Measurements from ENCODE around the gene DEPDC5.

The DEPDC5 gene

DNA sequence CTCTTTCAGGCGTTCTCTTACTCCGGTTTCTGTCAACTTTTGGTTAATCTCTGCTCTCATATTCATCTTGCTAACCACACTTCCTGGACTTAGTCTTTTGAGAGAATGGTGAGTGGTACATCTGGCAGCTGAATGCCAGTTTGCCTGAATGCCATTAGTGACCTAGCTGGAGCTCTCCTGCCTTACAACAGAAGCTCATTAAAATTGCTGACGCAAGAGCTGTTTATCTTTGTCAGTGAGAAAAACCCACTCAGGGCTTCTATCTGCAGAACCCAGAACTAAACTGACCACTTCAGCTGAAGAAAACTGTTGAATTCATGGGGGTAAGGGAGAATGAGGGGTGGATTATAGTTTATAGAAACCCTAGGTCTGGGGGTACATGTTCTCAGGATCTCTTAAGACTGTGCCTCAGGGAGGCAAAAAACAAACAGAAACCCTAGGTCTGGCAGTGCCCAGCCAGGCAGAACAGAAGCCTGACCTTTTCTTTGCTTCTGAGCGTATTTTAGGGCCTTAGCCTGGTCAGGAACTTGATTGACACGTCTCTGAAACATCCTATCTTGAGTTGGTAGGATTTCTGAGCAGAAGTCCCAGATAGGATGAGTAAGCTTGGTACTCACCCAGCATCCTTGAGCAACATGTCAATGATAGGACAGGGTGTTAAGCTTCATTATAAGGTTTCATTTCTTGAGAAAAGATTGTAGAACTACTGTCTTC lies 137.7 kb downstream of the DEPDC5 start:
- Histone ChIP-seq H3K4me3 (ENCODE audit: low read length) (no peak overlapping the region), H3K27me3 (ENCODE audit: control insufficient read depth, insufficient read depth, low read length) (no peaks in the 10 kb centered on the region), H3K36me3 (ENCODE audit: control insufficient read depth, insufficient read depth, low read length) (no peaks in the 10 kb centered on the region), H3K27ac (ENCODE audit: low read length) (no peak overlapping the region), H3K4me1 (ENCODE audit: control insufficient read depth, insufficient read depth, low read length) (no peaks in the 10 kb centered on the region), H3K9me3 (ENCODE audit: control insufficient read depth, insufficient read depth, low read length) (no peaks in the 10 kb centered on the region)
- no peak for DNase-seq (ENCODE audit: low read depth, low spot score)
- 100% methylated on average over 1 of the region's 5 CpGs for WGBS (ENCODE audit: insufficient coverage, insufficient read length)

DNA sequence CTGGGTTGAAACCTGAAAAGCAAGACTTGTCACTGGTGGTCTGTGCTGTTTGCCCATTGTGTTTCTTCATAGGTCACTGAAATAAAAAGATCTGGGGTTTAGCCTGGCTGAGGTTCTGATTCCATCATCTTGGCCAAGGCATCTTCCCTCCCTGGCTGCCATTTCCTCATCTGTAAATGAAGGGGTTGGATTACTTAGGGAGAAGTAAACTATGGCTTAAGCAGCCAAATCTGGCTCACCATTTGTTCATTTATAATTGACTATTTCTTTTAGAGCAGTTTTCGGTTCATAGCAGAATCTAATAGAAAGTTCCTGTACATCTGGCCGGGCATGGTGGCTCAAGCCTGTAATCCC lies 138.2 kb downstream of the DEPDC5 start:
- H3K27me3 ChIP-seq (ENCODE audit: control insufficient read depth, insufficient read depth, low read length): no peaks in the 10 kb centered on the region
- H3K4me1 ChIP-seq (ENCODE audit: control insufficient read depth, insufficient read depth, low read length): no peaks in the 10 kb centered on the region
- no peak overlapping the region for H3K4me3 ChIP-seq (ENCODE audit: low read length)
- no peak overlapping the region for H3K27ac ChIP-seq (ENCODE audit: low read length)
- no peaks in the 10 kb centered on the region for H3K36me3 ChIP-seq (ENCODE audit: control insufficient read depth, insufficient read depth, low read length)
- no peaks in the 10 kb centered on the region for H3K9me3 ChIP-seq (ENCODE audit: control insufficient read depth, insufficient read depth, low read length)
- no CpG with 5 or more reads among the region's 2 CpGs for WGBS (ENCODE audit: insufficient coverage, insufficient read length)
- DNase-seq (ENCODE audit: low read depth, low spot score): no peak

DNA sequence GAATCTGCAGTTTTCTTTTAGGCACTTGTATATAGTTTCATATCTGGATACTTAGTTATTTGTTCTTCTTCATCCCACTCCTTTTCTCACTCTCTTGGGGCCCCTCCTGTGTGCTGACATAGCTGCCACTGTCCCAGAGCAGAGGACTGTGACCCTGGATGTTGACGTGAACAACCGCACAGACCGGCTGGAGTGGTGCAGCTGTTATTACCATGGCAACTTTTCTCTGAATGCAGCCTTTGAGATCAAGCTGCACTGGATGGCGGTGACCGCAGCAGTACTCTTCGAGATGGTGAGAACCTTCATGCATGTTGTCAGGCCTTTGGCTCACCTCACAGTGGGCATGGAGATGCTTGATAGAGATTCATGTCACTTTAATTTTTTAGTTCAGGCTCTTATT lies 139.6 kb downstream of the DEPDC5 start:
- Histone ChIP-seq H3K4me3 (ENCODE audit: low read length) (no peak overlapping the region), H3K27ac (ENCODE audit: low read length) (no peak overlapping the region), H3K9me3 (ENCODE audit: control insufficient read depth, insufficient read depth, low read length) (no peaks in the 10 kb centered on the region), H3K27me3 (ENCODE audit: control insufficient read depth, insufficient read depth, low read length) (no peaks in the 10 kb centered on the region), H3K4me1 (ENCODE audit: control insufficient read depth, insufficient read depth, low read length) (no peaks in the 10 kb centered on the region), H3K36me3 (ENCODE audit: control insufficient read depth, insufficient read depth, low read length) (no peaks in the 10 kb centered on the region)
- no CpG with 5 or more reads among the region's 6 CpGs for WGBS (ENCODE audit: insufficient coverage, insufficient read length)
- DNase-seq (ENCODE audit: low read depth, low spot score): no peak

DNA sequence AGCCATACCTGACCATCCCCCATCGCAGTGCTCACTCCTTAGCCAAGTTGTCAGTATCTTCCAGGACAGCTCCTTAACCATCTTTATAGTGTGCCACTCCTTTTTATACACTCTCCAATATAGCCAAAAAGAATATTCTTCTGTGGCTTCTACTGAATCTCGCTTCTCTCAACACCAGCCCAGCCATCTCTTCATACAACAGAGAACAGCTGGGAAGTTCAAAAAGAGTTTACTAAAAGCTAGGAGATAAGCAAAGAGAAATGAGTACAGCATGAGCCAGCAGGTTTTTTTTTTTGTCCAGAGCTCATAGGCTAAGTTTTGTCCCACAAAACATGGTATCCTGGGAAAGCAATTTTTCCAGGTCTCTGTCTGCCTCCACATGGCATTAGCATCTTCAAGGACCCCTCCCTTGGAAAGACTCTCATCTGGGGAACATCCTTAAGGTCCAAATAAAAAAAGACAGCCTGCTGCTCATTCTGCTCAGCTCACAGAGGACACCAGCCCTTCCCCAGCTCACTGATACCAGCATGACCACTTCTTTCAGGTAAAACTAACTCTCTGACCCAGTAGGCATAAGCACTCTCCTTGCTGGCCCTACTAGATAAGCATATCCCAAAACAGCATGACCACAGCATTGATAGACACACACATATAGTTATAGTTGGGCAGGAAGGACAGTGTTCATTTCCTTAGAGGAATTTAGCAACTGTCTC lies 141.7 kb downstream of the DEPDC5 start:
- WGBS (ENCODE audit: insufficient coverage, insufficient read length): no CpG with 5 or more reads among the region's 2 CpGs
- DNase-seq (ENCODE audit: low read depth, low spot score): no peak
- Histone ChIP-seq H3K9me3 (ENCODE audit: control insufficient read depth, insufficient read depth, low read length) (no peaks in the 10 kb centered on the region), H3K4me3 (ENCODE audit: low read length) (no peak overlapping the region), H3K27me3 (ENCODE audit: control insufficient read depth, insufficient read depth, low read length) (no peaks in the 10 kb centered on the region), H3K4me1 (ENCODE audit: control insufficient read depth, insufficient read depth, low read length) (no peaks in the 10 kb centered on the region), H3K27ac (ENCODE audit: low read length) (no peak overlapping the region), H3K36me3 (ENCODE audit: control insufficient read depth, insufficient read depth, low read length) (no peaks in the 10 kb centered on the region)

DNA sequence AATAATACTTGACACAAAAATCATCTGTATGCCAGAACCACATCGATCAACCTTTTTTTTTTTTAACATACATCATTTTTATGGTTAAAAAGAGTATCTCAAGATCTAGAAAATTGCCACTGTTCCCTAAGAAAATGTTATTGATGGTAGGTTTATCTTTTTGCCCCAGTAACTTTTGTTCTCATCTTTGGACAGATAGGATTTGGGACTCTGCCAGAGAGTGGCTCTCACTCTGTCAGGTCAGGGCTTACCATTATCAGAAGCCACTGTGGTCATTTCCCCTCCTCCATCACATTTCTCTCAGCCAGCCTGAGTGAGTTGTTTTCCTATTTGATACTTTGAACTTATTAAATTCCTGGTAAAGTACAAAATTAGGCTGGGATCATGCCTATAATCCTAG lies 142.7 kb downstream of the DEPDC5 start:
- Histone ChIP-seq H3K36me3 (ENCODE audit: control insufficient read depth, insufficient read depth, low read length) (no peaks in the 10 kb centered on the region), H3K4me3 (ENCODE audit: low read length) (no peak overlapping the region), H3K27ac (ENCODE audit: low read length) (no peak overlapping the region), H3K9me3 (ENCODE audit: control insufficient read depth, insufficient read depth, low read length) (no peaks in the 10 kb centered on the region), H3K4me1 (ENCODE audit: control insufficient read depth, insufficient read depth, low read length) (no peaks in the 10 kb centered on the region), H3K27me3 (ENCODE audit: control insufficient read depth, insufficient read depth, low read length) (no peaks in the 10 kb centered on the region)
- WGBS (ENCODE audit: insufficient coverage, insufficient read length): no CpG with 5 or more reads among the region's 1 CpG
- DNase-seq (ENCODE audit: low read depth, low spot score): no peak

DNA sequence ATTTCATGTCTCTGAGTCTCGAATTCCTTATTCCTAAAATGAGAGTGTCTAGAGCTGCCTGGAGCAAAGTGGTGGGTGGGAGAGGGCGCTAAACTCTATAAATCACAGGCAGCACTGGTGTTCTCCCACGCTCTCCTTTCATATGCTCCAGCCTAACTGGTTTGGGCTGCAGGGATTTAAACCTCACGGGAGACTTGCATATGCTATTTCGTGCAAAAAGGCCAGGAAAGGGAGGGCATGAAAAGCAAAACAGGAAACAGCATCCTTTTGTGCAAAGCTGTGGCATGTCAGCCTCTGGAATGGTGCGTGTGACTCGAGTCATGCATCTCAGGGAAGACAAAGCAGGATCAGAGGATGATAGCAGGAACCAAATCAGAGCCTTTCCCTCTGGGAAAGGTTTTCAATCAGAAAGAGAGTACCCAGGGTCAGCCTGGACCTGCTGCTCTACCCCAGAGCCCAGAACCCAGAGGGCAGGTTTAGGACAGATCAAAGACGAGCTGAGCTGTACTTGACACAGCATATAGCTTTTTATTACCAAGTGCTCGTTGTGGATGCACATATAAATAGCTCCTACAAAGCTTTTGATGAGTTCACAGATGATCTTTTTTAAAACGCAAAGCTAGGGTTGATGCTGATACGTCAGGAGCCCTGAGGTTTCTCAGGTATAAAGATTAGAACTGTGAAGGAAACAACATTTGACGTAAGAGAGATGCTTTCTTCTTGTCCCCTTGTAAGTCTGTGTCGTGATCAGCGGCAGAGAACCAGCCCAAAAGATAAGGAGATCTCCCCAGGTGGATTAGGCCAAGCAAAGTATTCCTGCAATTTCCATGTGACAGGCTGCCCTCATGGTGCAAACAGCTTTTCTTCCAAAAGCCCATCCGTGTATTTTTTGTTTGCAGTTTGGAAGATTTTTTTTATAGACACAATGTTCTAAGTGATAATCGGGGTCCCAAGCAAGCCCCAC lies 144.3 kb downstream of the DEPDC5 start:
- Histone ChIP-seq H3K4me1 (ENCODE audit: control insufficient read depth, insufficient read depth, low read length) (no peaks in the 10 kb centered on the region), H3K27ac (ENCODE audit: low read length) (no peak overlapping the region), H3K4me3 (ENCODE audit: low read length) (no peak overlapping the region), H3K9me3 (ENCODE audit: control insufficient read depth, insufficient read depth, low read length) (no peaks in the 10 kb centered on the region), H3K36me3 (ENCODE audit: control insufficient read depth, insufficient read depth, low read length) (no peaks in the 10 kb centered on the region), H3K27me3 (ENCODE audit: control insufficient read depth, insufficient read depth, low read length) (no peaks in the 10 kb centered on the region)
- DNase-seq (ENCODE audit: low read depth, low spot score): no peak
- no CpG with 5 or more reads among the region's 16 CpGs for WGBS (ENCODE audit: insufficient coverage, insufficient read length)

DNA sequence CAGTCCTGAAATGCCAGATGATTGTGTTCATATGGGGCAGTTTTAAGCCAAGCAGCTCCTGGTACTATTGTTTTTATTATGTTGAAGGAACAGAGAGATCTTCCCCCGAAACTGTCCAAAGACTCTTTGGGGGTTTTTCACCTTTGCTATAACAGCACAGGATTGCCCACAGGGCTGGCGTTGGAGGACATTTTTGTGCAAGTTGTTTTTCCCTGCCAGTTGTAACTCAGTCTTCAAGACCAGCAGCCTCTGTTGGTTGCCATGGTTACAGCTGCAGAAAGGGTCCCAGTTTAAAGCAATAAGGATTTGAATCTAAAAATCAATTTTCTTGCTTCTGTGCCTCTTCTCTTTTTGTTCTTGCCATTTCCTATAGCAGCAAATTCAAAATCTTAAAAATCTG lies 145.1 kb downstream of the DEPDC5 start:
- no peak for DNase-seq (ENCODE audit: low read depth, low spot score)
- no peaks in the 10 kb centered on the region for H3K36me3 ChIP-seq (ENCODE audit: control insufficient read depth, insufficient read depth, low read length)
- WGBS (ENCODE audit: insufficient coverage, insufficient read length): no CpG with 5 or more reads among the region's 2 CpGs
- no peak overlapping the region for H3K4me3 ChIP-seq (ENCODE audit: low read length)
- H3K9me3 ChIP-seq (ENCODE audit: control insufficient read depth, insufficient read depth, low read length): no peaks in the 10 kb centered on the region
- no peaks in the 10 kb centered on the region for H3K27me3 ChIP-seq (ENCODE audit: control insufficient read depth, insufficient read depth, low read length)
- no peaks in the 10 kb centered on the region for H3K4me1 ChIP-seq (ENCODE audit: control insufficient read depth, insufficient read depth, low read length)
- no peak overlapping the region for H3K27ac ChIP-seq (ENCODE audit: low read length)

DNA sequence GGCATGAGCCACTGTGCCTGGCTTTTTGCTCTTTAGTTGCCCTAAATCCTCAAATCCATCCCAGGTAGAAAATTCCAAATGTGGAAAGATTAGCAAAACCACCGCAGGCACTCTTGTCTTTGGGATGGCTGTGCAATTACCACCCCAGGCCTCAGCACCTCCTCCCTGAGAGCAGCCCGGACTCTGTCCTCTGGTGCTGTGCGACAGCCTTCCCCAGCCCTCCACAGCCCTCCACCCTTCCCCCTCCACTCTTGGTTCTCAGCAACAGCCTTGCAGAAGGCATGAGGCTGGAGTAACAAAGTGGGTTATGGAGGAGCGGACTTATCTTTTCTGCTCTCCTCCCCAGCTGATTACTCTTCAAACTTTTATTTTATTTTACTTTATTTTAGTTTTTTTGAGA lies 145.8 kb downstream of the DEPDC5 start:
- no CpG with 5 or more reads among the region's 4 CpGs for WGBS (ENCODE audit: insufficient coverage, insufficient read length)
- Histone ChIP-seq H3K4me1 (ENCODE audit: control insufficient read depth, insufficient read depth, low read length) (no peaks in the 10 kb centered on the region), H3K4me3 (ENCODE audit: low read length) (no peak overlapping the region), H3K9me3 (ENCODE audit: control insufficient read depth, insufficient read depth, low read length) (no peaks in the 10 kb centered on the region), H3K36me3 (ENCODE audit: control insufficient read depth, insufficient read depth, low read length) (no peaks in the 10 kb centered on the region), H3K27me3 (ENCODE audit: control insufficient read depth, insufficient read depth, low read length) (no peaks in the 10 kb centered on the region), H3K27ac (ENCODE audit: low read length) (no peak overlapping the region)
- no peak for DNase-seq (ENCODE audit: low read depth, low spot score)

DNA sequence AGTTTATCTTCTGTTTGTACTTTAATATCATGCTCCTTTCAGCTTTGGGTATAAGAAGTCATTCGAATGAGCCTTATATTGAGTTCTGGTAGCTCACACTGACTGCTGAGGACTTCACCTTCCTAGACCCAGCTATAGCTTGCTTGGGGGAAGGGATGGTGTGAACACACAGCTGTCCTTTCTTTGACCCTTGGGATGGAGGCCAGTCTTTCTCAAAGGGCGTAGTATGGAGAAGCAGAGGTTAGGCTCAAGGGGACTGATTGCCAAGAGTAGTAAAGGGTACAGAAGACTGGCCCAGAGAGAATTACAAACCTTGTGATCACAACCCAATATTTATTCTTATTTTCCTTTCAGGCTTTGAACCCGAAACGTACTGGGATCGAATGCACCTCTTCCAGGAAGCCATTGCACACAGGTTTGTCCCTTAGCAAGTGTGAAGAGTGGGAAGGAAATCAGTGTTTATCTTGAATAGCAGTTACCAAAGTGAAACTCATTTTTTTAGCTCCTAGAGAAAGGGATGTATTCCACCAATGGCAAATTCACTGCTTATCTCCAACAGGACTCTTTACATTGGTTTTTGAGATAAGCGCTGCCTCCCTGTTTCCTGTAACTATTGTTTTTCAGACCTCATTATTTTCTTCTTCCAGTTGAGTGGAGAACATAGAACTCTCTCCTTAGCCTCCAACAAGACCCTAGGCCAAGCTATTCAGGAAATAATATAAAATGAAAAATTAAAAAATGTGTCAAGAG lies 147.7 kb downstream of the DEPDC5 start:
- WGBS (ENCODE audit: insufficient coverage, insufficient read length): no CpG with 5 or more reads among the region's 6 CpGs
- no peaks in the 10 kb centered on the region for H3K4me1 ChIP-seq (ENCODE audit: control insufficient read depth, insufficient read depth, low read length)
- no peaks in the 10 kb centered on the region for H3K36me3 ChIP-seq (ENCODE audit: control insufficient read depth, insufficient read depth, low read length)
- H3K27ac ChIP-seq (ENCODE audit: low read length): no peak overlapping the region
- no peak overlapping the region for H3K4me3 ChIP-seq (ENCODE audit: low read length)
- DNase-seq (ENCODE audit: low read depth, low spot score): no peak
- H3K27me3 ChIP-seq (ENCODE audit: control insufficient read depth, insufficient read depth, low read length): no peaks in the 10 kb centered on the region
- H3K9me3 ChIP-seq (ENCODE audit: control insufficient read depth, insufficient read depth, low read length): no peaks in the 10 kb centered on the region

DNA sequence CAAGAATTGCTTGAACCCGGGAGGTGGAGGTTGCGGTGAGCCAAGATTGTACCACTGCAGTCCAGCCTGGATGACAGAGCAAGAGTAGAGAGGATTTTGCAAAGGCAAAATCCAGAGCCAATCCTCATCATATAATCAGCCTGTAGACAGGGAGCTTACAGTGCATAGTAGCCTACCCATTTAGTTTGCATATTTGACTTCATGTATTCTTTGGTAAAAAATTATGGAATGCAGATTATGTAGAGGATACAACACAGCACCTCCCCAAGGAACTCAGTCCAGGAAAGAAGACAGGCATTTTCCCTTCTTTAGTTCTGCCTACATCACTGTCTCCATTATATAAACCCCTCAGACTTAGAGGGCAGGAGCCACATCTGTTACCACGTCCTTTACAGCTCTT lies 150.8 kb downstream of the DEPDC5 start:
- no peak for DNase-seq (ENCODE audit: low read depth, low spot score)
- no peaks in the 10 kb centered on the region for H3K27me3 ChIP-seq (ENCODE audit: control insufficient read depth, insufficient read depth, low read length)
- H3K36me3 ChIP-seq (ENCODE audit: control insufficient read depth, insufficient read depth, low read length): no peaks in the 10 kb centered on the region
- no peaks in the 10 kb centered on the region for H3K9me3 ChIP-seq (ENCODE audit: control insufficient read depth, insufficient read depth, low read length)
- no peak overlapping the region for H3K27ac ChIP-seq (ENCODE audit: low read length)
- no peak overlapping the region for H3K4me3 ChIP-seq (ENCODE audit: low read length)
- H3K4me1 ChIP-seq (ENCODE audit: control insufficient read depth, insufficient read depth, low read length): no peaks in the 10 kb centered on the region
- WGBS (ENCODE audit: insufficient coverage, insufficient read length): no CpG with 5 or more reads among the region's 3 CpGs
